Prostate gland (tissue), 2 donors: ENCODE data around the gene PTER.

Experiments used
- CTCF ChIP-seq, 4 experiments: fragments of 200-600 bp in 2 of 4; fragments of 450-650 bp in 2 of 4; sonication (generic) in 2 of 4; IDR thresholded peaks; 1 replicate in 3 of 4; 2 replicates in 1 of 4; pipeline ENCODE4 v1.5.1; 2016 to 2019; ENCODE audit warnings: antibody characterized with exemption in 4 of 4, mild to moderate bottlenecking in 2 of 4, moderate library complexity in 2 of 4
- POLR2A ChIP-seq: fragments of 450-650 bp; IDR thresholded peaks from one replicate; pipeline ENCODE4 v1.6.1; 2016; ENCODE audit warnings: antibody characterized with exemption, mild to moderate bottlenecking
- POLR2AphosphoS5 ChIP-seq: sonication (generic); formaldehyde crosslinking; IDR thresholded peaks from one replicate; pipeline ENCODE4 v1.6.1; 2017; ENCODE audit warnings: antibody characterized with exemption

- no peak for TF ChIP-seq POLR2AphosphoS5
- no peak for TF ChIP-seq CTCF (IDR thresholded peaks at IDR 0.05)
- no peak for TF ChIP-seq POLR2A
These were observed 82.0 kb downstream of the PTER start for GRCh38 chr10:16518822-16519221.
